Measurements from ENCODE around the gene PIK3R4. TPM values are rescaled to one million over a fixed set of nuclear protein-coding genes. Genes with fewer than 3 reads are reported as not detected.

The PIK3R4 gene
- total RNA-seq, 1 experiment from 2014 or later: 21.5 TPM

DNA sequence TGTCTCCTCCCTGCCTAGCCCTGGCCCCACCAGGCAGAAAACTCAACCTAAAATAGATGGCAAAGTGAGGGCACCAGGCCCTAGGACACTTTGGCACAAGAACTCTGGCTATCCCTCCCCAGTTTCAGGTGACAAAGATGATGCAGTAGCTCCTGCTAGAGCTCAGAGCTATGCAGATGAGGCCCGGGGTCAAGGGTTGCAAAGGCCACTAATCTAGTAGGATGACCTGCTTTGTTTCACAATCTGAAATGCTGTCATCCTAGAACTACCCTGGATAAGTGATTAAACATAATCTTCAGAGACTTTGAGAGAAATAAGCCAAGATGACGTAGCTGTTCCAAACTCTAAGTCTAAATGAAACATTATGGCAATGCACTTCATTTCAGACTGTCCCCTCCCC is 24.0 kb upstream of the PIK3R4 start:
- Histone ChIP-seq H3K4me2 (ENCODE audit: low read length) (no peak overlapping the region), H3K9me2 (replicated peaks; ENCODE audit: low read length) (no peaks in the 10 kb centered on the region), H3K9ac (ENCODE audit: low read length) (no peak overlapping the region), H3K27me3 (ENCODE audit: low read length) (no peaks in the 10 kb centered on the region), H3K36me3 (ENCODE audit: low read depth, low read length) (no peaks in the 10 kb centered on the region), H3F3A (ENCODE audit: low read length, unreplicated experiment) (no peaks in the 10 kb centered on the region), H4K20me1 (ENCODE audit: low read length) (no peaks in the 10 kb centered on the region), H3K4me1 (ENCODE audit: insufficient read depth, low read length) (no peaks in the 10 kb centered on the region), H3K79me2 (ENCODE audit: low read length) (no peaks in the 10 kb centered on the region), H3K9me3 (ENCODE audit: low read length) (no peaks in the 10 kb centered on the region), H3K27ac (ENCODE audit: low read length) (no peak overlapping the region), H3K4me3 (ENCODE audit: low read length) (no peak overlapping the region), H2AFZ (ENCODE audit: low read length) (no peak overlapping the region)
- ChIA-PET CTCF (no interaction called here), POLR2A (ENCODE audit: unreplicated experiment) (no interaction called here)
- DNase-seq (no peak), ATAC-seq (no peak)
- no peak for TF ChIP-seq EZH2phosphoT487 (IDR thresholded peaks at IDR 0.05; ENCODE audit: borderline replicate concordance, low read length)
- TF ChIP-seq EZH2 (IDR thresholded peaks at IDR 0.05; ENCODE audit: low read length, unreplicated experiment): no peak
- BruUV-seq (replicated peaks): no TSS peak
- intact Hi-C loops (cut with micrococcal nuclease): no loop called here

DNA sequence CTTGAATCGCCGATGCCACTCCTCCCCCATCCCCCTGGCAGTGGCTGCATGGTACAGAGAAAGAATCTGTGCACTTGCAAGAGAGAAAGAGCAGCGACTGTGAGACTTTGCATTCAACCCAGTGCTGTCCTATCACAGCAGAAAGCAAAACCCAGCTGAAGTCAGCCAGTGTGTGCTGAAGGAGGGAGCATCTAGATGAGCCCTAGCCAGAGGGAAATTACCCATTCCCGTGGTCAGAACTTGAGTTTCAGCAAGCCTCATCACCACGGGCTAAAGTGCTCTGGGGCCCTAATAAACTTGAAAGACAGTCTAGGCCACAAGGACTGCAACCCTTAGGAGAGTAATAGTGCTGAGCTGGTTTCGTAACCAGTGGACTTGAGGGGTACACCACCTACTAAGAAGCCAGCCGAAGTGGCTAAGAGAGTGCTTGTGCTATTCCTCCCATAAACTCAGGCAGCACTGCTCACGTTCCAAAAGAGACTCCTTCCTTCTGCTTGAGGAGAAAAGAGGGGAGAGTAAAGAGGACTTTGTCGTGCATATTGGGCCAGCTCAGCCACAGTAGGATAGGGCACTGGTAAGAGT is 15.2 kb upstream of the PIK3R4 start:
- TF ChIP-seq EZH2 (IDR thresholded peaks at IDR 0.05; ENCODE audit: low read length, unreplicated experiment): no peak
- TF ChIP-seq, protein P1, sequence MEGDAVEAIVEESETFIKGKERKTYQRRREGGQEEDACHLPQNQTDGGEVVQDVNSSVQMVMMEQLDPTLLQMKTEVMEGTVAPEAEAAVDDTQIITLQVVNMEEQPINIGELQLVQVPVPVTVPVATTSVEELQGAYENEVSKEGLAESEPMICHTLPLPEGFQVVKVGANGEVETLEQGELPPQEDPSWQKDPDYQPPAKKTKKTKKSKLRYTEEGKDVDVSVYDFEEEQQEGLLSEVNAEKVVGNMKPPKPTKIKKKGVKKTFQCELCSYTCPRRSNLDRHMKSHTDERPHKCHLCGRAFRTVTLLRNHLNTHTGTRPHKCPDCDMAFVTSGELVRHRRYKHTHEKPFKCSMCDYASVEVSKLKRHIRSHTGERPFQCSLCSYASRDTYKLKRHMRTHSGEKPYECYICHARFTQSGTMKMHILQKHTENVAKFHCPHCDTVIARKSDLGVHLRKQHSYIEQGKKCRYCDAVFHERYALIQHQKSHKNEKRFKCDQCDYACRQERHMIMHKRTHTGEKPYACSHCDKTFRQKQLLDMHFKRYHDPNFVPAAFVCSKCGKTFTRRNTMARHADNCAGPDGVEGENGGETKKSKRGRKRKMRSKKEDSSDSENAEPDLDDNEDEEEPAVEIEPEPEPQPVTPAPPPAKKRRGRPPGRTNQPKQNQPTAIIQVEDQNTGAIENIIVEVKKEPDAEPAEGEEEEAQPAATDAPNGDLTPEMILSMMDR (conservative IDR thresholded peaks at IDR 0.05; ENCODE audit: low read depth, low read length): no peak
- no peak for TF ChIP-seq EZH2phosphoT487 (IDR thresholded peaks at IDR 0.05; ENCODE audit: borderline replicate concordance, low read length)
- Histone ChIP-seq H3K9me2 (replicated peaks; ENCODE audit: low read length) (no peaks in the 10 kb centered on the region), H3K36me3 (ENCODE audit: low read depth, low read length) (no peaks in the 10 kb centered on the region; the same call in 1 of the 2 replicates), H3K79me2 (ENCODE audit: low read length) (no peaks in the 10 kb centered on the region), H3K4me1 (ENCODE audit: insufficient read depth, low read length) (peaks cover 19% of the 10 kb centered on the region), H3K4me2 (ENCODE audit: low read length) (0 out of 2 replicates have a peak overlapping the region, but pooled peaks have one; percentile 26), H3K9ac (ENCODE audit: low read length) (no peak overlapping the region), H3K9me3 (ENCODE audit: low read length) (no peaks in the 10 kb centered on the region), H3K27ac (ENCODE audit: low read length) (peak overlapping the region; percentile 61), H4K20me1 (ENCODE audit: low read length) (no peaks in the 10 kb centered on the region), H2AFZ (ENCODE audit: low read length) (no peak overlapping the region), H3F3A (ENCODE audit: low read length, unreplicated experiment) (no peaks in the 10 kb centered on the region), H3K4me3 (ENCODE audit: low read length) (no peak overlapping the region), H3K27me3 (ENCODE audit: low read length) (no peaks in the 10 kb centered on the region)
- intact Hi-C loops (cut with micrococcal nuclease): no loop called here
- BruUV-seq (replicated peaks): no TSS peak
- POLR2A ChIA-PET (ENCODE audit: unreplicated experiment): no interaction called here
- ATAC-seq (no peak), DNase-seq (no peak)
- CTCF ChIA-PET: interaction anchor here (1.2 kb wide), 1 partner anchor 132 kb away, joined by 3 read pairs; the partner anchor contains the start of gene ATP2C1

DNA sequence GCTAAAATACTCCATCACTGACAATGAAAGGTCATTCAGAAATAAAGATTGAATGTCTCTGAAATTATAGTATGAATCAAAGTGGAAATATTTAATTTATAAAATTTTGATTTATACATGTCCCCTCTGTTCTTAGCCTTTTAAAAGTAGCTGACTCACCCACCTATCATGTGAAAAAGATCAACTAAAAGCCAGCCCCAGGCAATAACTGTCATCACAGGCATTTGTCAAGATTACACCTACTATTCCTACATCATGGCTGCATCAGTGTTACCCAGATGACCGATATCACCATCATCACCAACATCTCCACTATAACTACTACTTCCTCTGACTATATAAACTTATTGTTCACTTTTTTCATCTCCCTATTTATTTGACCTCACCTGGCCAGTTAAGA is 14.3 kb upstream of the PIK3R4 start:
- peak; percentile 81 for ATAC-seq
- peak overlapping the region; percentile 61 for H3K27ac ChIP-seq (ENCODE audit: low read length)
- ChIA-PET POLR2A (ENCODE audit: unreplicated experiment) (no interaction called here), CTCF (interaction anchor here (1.2 kb wide), 1 partner anchor 133 kb away, joined by 3 read pairs; the partner anchor contains the start of gene ATP2C1)
- H3K4me2 ChIP-seq (ENCODE audit: low read length): peak overlapping the region; percentile 79; the same call in 1 of the 2 replicates
- peaks cover 23% of the 10 kb centered on the region for H3K4me1 ChIP-seq (ENCODE audit: insufficient read depth, low read length)
- no peak overlapping the region for H3K4me3 ChIP-seq (ENCODE audit: low read length)
- H3F3A ChIP-seq (ENCODE audit: low read length, unreplicated experiment): no peaks in the 10 kb centered on the region
- H3K9ac ChIP-seq (ENCODE audit: low read length): no peak overlapping the region
- H4K20me1 ChIP-seq (ENCODE audit: low read length): no peaks in the 10 kb centered on the region
- intact Hi-C loops (cut with micrococcal nuclease): no loop called here
- DNase-seq: peak; percentile 86
- BruUV-seq (replicated peaks): no TSS peak
- H3K79me2 ChIP-seq (ENCODE audit: low read length): no peaks in the 10 kb centered on the region
- TF ChIP-seq EZH2 (IDR thresholded peaks at IDR 0.05; ENCODE audit: low read length, unreplicated experiment): no peak
- TF ChIP-seq EZH2phosphoT487 (IDR thresholded peaks at IDR 0.05; ENCODE audit: borderline replicate concordance, low read length): no peak
- TF ChIP-seq, protein P1 (conservative IDR thresholded peaks at IDR 0.05; ENCODE audit: low read depth, low read length): no peak
- H3K9me3 ChIP-seq (ENCODE audit: low read length): no peaks in the 10 kb centered on the region
- no peak overlapping the region for H2AFZ ChIP-seq (ENCODE audit: low read length)
- no peaks in the 10 kb centered on the region; the same call in 1 of the 2 replicates for H3K36me3 ChIP-seq (ENCODE audit: low read depth, low read length)
- H3K9me2 ChIP-seq (replicated peaks; ENCODE audit: low read length): no peaks in the 10 kb centered on the region
- H3K27me3 ChIP-seq (ENCODE audit: low read length): no peaks in the 10 kb centered on the region
